ENCODE results near the gene CENPB. TPM values are rescaled to one million over a fixed set of nuclear protein-coding genes. Genes with fewer than 3 reads are reported as not detected.
A peak's percentile ranks its signal among the peaks of the same experiment; 100 is the strongest.

CENPB gene
- total and polyA plus RNA-seq, 4 donors, result 35.9 to 113 (median 79.4) TPM

DNA sequence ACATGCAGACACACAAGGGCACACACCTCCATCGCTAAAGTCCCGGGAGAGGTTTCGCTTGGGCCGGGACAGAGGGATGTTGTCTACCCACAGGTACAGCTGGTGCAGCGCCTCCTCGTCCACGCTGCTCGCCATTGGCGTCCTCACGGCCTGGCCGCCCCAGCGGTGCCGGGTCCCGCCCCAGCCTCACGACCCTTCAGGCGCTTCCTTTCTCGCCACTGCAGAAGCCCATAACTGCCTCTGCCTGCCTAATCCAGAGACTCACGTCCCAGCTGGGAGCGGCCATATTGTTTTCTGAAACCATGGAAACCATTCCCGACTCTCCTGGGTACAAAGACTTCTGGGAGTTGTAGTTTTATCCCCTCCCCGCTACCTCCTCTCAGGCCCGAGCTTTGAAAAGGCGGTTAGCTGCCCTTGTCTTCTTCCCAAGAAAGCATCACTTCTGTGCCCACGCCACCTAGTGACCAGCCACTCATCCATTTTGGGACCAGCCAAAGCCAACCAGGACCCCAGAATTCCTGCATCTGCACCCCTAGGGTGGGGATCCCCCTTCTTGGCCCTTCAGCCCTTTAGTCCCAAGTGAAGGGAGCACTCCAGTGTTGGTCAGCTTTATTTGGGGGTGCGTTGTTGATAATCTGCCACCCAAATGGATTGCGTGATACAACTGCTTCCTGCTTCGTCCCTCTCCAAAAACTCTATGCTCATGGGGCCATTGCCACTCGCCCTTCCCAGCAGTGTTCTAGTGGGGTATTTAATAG is 5.2 kb downstream of the CENPB start, which contains the start of gene SPEF1:
Gene SPEF1, minus strand, starts transcription at position 296 of the 758 bp plus-strand sequence. Its CDS starts 161 bp downstream, at position 135.
- Histone ChIP-seq H3K9me3 (ENCODE audit: control insufficient read depth in 4 of 4, insufficient read depth in 3 of 4, low read length in 3 of 4) (no peaks in the 10 kb centered on the region), H3K9ac (ENCODE audit: insufficient read depth in 1 of 2, low read length in 2 of 2) (no peak within 1 kb of the TSS), H3K4me1 (ENCODE audit: control insufficient read depth in 5 of 5, insufficient read depth in 5 of 5, low read length in 5 of 5) (peaks cover 13 to 53% (median 29%) of the 10 kb centered on the region in 5 donors), H3K27me3 (ENCODE audit: control insufficient read depth in 3 of 3, insufficient read depth in 3 of 3, low read length in 2 of 3) (peaks cover 0 to 26% (median 24%) of the 10 kb centered on the region in 3 donors), H3K27ac (ENCODE audit: low read depth in 1 of 2, low read length in 1 of 2) (peak within 1 kb of the TSS in 1 of 2 donors; percentile 68), H3K4me3 (no peak within 1 kb of the TSS), H3K36me3 (ENCODE audit: control insufficient read depth in 4 of 4, insufficient read depth in 4 of 4, low read length in 4 of 4) (peaks cover 0 to 12% (median 8%) of the 10 kb centered on the region in 4 donors)
- WGBS, 2 donors, result 12 to 16% methylated on average over 28 of the region's 28 CpGs
- peak; percentile 60 for ATAC-seq (ENCODE audit: insufficient read depth, low FRiP score)
- TF ChIP-seq, protein P1, sequence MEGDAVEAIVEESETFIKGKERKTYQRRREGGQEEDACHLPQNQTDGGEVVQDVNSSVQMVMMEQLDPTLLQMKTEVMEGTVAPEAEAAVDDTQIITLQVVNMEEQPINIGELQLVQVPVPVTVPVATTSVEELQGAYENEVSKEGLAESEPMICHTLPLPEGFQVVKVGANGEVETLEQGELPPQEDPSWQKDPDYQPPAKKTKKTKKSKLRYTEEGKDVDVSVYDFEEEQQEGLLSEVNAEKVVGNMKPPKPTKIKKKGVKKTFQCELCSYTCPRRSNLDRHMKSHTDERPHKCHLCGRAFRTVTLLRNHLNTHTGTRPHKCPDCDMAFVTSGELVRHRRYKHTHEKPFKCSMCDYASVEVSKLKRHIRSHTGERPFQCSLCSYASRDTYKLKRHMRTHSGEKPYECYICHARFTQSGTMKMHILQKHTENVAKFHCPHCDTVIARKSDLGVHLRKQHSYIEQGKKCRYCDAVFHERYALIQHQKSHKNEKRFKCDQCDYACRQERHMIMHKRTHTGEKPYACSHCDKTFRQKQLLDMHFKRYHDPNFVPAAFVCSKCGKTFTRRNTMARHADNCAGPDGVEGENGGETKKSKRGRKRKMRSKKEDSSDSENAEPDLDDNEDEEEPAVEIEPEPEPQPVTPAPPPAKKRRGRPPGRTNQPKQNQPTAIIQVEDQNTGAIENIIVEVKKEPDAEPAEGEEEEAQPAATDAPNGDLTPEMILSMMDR (IDR thresholded peaks at IDR 0.05; ENCODE audit: control extremely low read depth, extremely low read depth), result no peak
- peak; percentile 90 to 97 (median 97) for DNase-seq

GRCh38 chr20:3778976-3779375 is 7.6 kb downstream of the CENPB start:
- H3K27ac ChIP-seq (ENCODE audit: low read depth in 1 of 2, low read length in 1 of 2), result no peak overlapping the region
- TF ChIP-seq, protein P1 (IDR thresholded peaks at IDR 0.05; ENCODE audit: control extremely low read depth, extremely low read depth), result no peak
- H3K9ac ChIP-seq (ENCODE audit: insufficient read depth in 1 of 2, low read length in 2 of 2), result no peak overlapping the region
- H3K27me3 ChIP-seq (ENCODE audit: control insufficient read depth in 3 of 3, insufficient read depth in 3 of 3, low read length in 2 of 3), result peaks cover 0 to 26% (median 24%) of the 10 kb centered on the region in 3 donors
- no peak for ATAC-seq (ENCODE audit: insufficient read depth, low FRiP score)
- H3K4me1 ChIP-seq (ENCODE audit: control insufficient read depth in 5 of 5, insufficient read depth in 5 of 5, low read length in 5 of 5), result peaks cover 1 to 33% (median 12%) of the 10 kb centered on the region in 5 donors
- no peak overlapping the region for H3K4me3 ChIP-seq
- DNase-seq, result peak in 1 of 3 donors; percentile 11
- WGBS, 2 donors, result 47 to 53% methylated on average over 15 to 18 of the region's 18 CpGs
- H3K9me3 ChIP-seq (ENCODE audit: control insufficient read depth in 4 of 4, insufficient read depth in 3 of 4, low read length in 3 of 4), result no peaks in the 10 kb centered on the region
- peaks cover 0 to 2% (median 0%) of the 10 kb centered on the region in 4 donors for H3K36me3 ChIP-seq (ENCODE audit: control insufficient read depth in 4 of 4, insufficient read depth in 4 of 4, low read length in 4 of 4)

DNA sequence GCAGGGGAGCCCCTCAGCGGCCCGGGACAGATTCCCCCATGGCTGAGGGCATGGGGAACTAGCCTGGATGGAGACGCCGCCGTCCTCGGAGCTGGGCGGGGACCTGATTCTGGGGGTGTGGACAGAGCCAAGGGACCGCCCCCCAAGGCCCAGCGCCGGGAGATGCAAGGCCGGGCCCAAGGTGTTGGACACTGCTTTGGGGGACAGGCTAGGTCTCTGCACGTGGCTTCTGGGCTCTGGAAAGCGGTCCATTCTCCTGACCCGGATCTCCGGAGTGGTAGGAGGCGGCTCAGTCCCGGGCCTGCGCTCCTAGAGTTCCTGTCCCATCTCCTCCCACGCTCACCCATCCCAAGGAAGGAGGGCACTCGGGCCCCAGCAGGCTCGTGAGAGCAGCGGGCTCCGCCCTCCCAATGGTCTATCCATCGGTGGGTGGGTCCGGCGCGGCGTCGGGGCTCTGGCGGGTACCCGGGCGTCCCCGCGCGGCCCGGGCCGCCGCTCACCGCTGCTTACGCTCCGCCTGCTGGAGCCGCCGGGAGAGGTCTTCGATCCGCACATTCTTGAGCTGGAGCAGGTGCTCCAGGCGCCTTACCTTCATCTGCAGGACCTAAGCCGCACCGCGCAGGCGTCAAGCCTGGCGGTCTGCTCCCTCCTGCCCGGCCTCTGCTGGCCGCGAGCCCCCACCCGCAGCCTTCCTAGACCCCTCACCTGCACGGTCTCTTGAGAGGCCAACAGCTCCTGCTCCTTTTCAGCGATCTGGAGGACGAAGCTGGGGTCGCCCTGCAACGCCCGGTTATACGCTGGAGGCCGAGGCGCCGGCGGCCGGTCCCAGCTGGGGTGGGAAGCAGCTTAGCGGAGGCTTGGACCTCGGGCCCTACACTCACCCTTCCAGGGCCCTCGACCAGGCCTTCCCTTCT is 8.6 kb downstream of the CENPB start:
- H3K27me3 ChIP-seq (ENCODE audit: control insufficient read depth in 3 of 3, insufficient read depth in 3 of 3, low read length in 2 of 3), result peaks cover 0 to 26% (median 24%) of the 10 kb centered on the region in 3 donors
- no peaks in the 10 kb centered on the region for H3K9me3 ChIP-seq (ENCODE audit: control insufficient read depth in 4 of 4, insufficient read depth in 3 of 4, low read length in 3 of 4)
- ATAC-seq (ENCODE audit: insufficient read depth, low FRiP score) (peak; percentile 78), DNase-seq (peak in 1 of 3 donors; percentile 47)
- H3K27ac ChIP-seq (ENCODE audit: low read depth in 1 of 2, low read length in 1 of 2), result no peak overlapping the region
- H3K9ac ChIP-seq (ENCODE audit: insufficient read depth in 1 of 2, low read length in 2 of 2), result no peak overlapping the region
- WGBS, 2 donors, result 2 to 4% methylated on average over 67 to 70 of the region's 70 CpGs
- TF ChIP-seq, protein P1 (IDR thresholded peaks at IDR 0.05; ENCODE audit: control extremely low read depth, extremely low read depth), result no peak
- H3K4me3 ChIP-seq, result peak overlapping the region; percentile 15
- no peaks in the 10 kb centered on the region for H3K36me3 ChIP-seq (ENCODE audit: control insufficient read depth in 4 of 4, insufficient read depth in 4 of 4, low read length in 4 of 4)
- H3K4me1 ChIP-seq (ENCODE audit: control insufficient read depth in 5 of 5, insufficient read depth in 5 of 5, low read length in 5 of 5), result peaks cover 0 to 25% (median 8%) of the 10 kb centered on the region in 5 donors

Measured in lung (tissue), 12 donors.